ENCODE data around the gene VWDE. TPM values are rescaled to one million over a fixed set of nuclear protein-coding genes. Genes with fewer than 3 reads are reported as not detected.

Gene VWDE
- total RNA-seq, 2 donors from 2014 or later = 2.7 to 3.2 TPM

- Histone ChIP-seq H3K27ac (no peak overlapping the region), H3K4me1 (replicated peaks) (no peaks in the 10 kb centered on the region), H3K27me3 (replicated peaks; ENCODE audit: insufficient read depth) (no peaks in the 10 kb centered on the region), H3K36me3 (no peaks in the 10 kb centered on the region), H3K9me3 (no peaks in the 10 kb centered on the region), H3K4me3 (no peak overlapping the region)
- intact Hi-C loops (cut with DNase I) = no loop called here
- no peak for DNase-seq (ENCODE audit: low spot score)
- TF ChIP-seq POLR2A (IDR thresholded peaks at IDR 0.05) = no peak
- TF ChIP-seq POLR2AphosphoS5 (IDR thresholded peaks at IDR 0.05) = no peak
- TF ChIP-seq CTCF (IDR thresholded peaks at IDR 0.05) = no peak
These were observed 88.6 kb downstream of the VWDE start for GRCh38 chr7:12315049-12315448.

DNA sequence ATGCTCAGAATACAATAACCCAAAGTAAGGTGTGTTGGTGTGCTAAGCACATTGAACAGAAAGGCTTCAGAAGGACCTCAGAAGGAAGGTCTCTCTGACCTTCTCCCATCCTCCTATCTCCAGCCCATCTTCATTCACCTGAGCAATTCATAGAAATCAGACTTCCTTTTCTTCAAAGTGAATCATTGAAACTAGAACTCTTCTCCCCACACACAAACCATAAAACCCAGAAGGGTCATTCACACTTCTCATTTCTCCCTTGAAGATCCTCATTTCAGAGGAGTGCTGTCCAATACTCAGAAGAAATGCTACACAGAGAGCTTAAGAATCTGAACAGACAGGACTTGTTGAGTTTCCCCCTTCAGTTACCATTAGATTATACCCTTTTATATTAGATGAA, 89.5 kb downstream of the VWDE start:
- DNase-seq (ENCODE audit: low spot score) = no peak
- no peaks in the 10 kb centered on the region for H3K4me1 ChIP-seq (replicated peaks)
- no peaks in the 10 kb centered on the region for H3K9me3 ChIP-seq
- TF ChIP-seq POLR2A (IDR thresholded peaks at IDR 0.05) = no peak
- no peak for TF ChIP-seq CTCF (IDR thresholded peaks at IDR 0.05)
- no peak for TF ChIP-seq POLR2AphosphoS5 (IDR thresholded peaks at IDR 0.05)
- no peak overlapping the region for H3K4me3 ChIP-seq
- intact Hi-C loops (cut with DNase I) = no loop called here
- no peak overlapping the region for H3K27ac ChIP-seq
- no peaks in the 10 kb centered on the region for H3K27me3 ChIP-seq (replicated peaks; ENCODE audit: insufficient read depth)
- H3K36me3 ChIP-seq = no peaks in the 10 kb centered on the region

DNA sequence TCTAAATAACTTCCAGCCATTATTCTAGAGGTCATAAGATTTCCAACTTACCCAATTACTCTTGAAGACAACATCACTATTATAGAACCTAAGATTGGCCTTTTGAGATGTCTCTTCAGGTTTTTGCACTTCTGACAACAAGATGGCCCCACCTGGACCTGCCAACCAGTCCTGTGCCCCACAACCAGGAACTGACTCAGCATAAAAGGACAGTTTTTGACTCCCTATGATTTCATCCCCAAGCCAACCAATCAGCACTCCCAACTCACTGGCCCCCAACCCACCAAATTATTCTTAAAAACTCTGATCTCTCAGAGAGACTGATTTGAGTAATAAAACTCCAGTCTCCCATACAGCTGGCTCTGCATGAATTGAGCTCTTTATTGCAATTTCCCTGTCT, 98.2 kb downstream of the VWDE start:
- DNase-seq (ENCODE audit: low spot score) = no peak
- TF ChIP-seq POLR2A (IDR thresholded peaks at IDR 0.05) = no peak
- TF ChIP-seq POLR2AphosphoS5 (IDR thresholded peaks at IDR 0.05) = no peak
- no peak for TF ChIP-seq CTCF (IDR thresholded peaks at IDR 0.05)
- intact Hi-C loops (cut with DNase I) = no loop called here
- H3K4me3 ChIP-seq = no peak overlapping the region
- H3K27me3 ChIP-seq (replicated peaks; ENCODE audit: insufficient read depth) = no peaks in the 10 kb centered on the region
- no peaks in the 10 kb centered on the region for H3K4me1 ChIP-seq (replicated peaks)
- H3K36me3 ChIP-seq = no peaks in the 10 kb centered on the region
- H3K27ac ChIP-seq = no peak overlapping the region
- no peaks in the 10 kb centered on the region for H3K9me3 ChIP-seq

GRCh38 chr7:12303495-12303894, 100.2 kb downstream of the VWDE start:
- H3K4me1 ChIP-seq (replicated peaks) = no peaks in the 10 kb centered on the region
- TF ChIP-seq CTCF (IDR thresholded peaks at IDR 0.05) = no peak
- TF ChIP-seq POLR2A (IDR thresholded peaks at IDR 0.05) = no peak
- no peak for TF ChIP-seq POLR2AphosphoS5 (IDR thresholded peaks at IDR 0.05)
- H3K27ac ChIP-seq = no peak overlapping the region
- no peak for DNase-seq (ENCODE audit: low spot score)
- H3K36me3 ChIP-seq = no peaks in the 10 kb centered on the region
- no peak overlapping the region for H3K4me3 ChIP-seq
- intact Hi-C loops (cut with DNase I) = no loop called here
- WGBS = 50% methylated on average over 4 of the region's 4 CpGs
- H3K9me3 ChIP-seq = no peaks in the 10 kb centered on the region
- H3K27me3 ChIP-seq (replicated peaks; ENCODE audit: insufficient read depth) = no peaks in the 10 kb centered on the region

GRCh38 chr7:12303062-12303461, 100.6 kb downstream of the VWDE start:
- Histone ChIP-seq H3K36me3 (no peaks in the 10 kb centered on the region), H3K27ac (no peak overlapping the region), H3K4me1 (replicated peaks) (no peaks in the 10 kb centered on the region), H3K4me3 (no peak overlapping the region), H3K27me3 (replicated peaks; ENCODE audit: insufficient read depth) (no peaks in the 10 kb centered on the region), H3K9me3 (no peaks in the 10 kb centered on the region)
- TF ChIP-seq POLR2A (IDR thresholded peaks at IDR 0.05) (no peak), POLR2AphosphoS5 (IDR thresholded peaks at IDR 0.05) (no peak), CTCF (IDR thresholded peaks at IDR 0.05) (no peak)
- DNase-seq (ENCODE audit: low spot score) = no peak
- intact Hi-C loops (cut with DNase I) = no loop called here
- 80% methylated on average over 2 of the region's 2 CpGs for WGBS
